Cardiac fibroblast (primary cell): ENCODE measurements around the gene ADAM22.

Source experiments
- DNase-seq, 2 donors: peaks; one replicate each; pipeline versions ENCODE4 v3.0.0 to v3.0.0-alpha.2; 2010; ENCODE audit warnings: low read depth in 2 of 2
- H3K4me3 ChIP-seq, 2 donors: replicated peaks in 1 of 2; 1 replicate in 1 of 2; 2 replicates in 1 of 2; pipeline ENCODE4 v1.5.1; 2011; ENCODE audit warnings: low read depth in 2 of 2, low read length in 2 of 2, mild to moderate bottlenecking in 2 of 2, moderate library complexity in 1 of 2
- TF ChIP-seq, protein P1 (sequence below): IDR thresholded peaks from one replicate; pipeline ENCODE4 v1.5.1; 2011; ENCODE audit warnings: low read depth, mild to moderate bottlenecking, low read length, inconsistent platforms

The ADAM22 gene

DNA sequence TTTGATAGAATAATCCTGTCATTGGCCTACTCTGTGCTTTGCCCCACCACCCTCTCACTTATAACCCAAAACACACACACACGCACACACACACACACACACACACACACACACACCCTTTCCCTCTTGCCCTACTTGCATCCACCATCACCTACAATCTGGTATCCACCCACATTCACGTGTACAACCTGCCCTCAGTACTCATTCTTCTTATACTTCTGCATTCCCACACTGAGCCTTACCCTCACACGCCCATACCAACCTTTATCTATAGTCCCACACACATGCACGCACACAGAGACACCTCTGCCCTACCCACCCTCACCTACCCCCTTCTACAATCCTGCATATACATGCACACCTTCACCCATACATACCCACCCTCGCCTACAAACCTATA is 296.6 kb downstream of the ADAM22 start:
- H3K4me3 ChIP-seq = no peak overlapping the region
- TF ChIP-seq, protein P1, sequence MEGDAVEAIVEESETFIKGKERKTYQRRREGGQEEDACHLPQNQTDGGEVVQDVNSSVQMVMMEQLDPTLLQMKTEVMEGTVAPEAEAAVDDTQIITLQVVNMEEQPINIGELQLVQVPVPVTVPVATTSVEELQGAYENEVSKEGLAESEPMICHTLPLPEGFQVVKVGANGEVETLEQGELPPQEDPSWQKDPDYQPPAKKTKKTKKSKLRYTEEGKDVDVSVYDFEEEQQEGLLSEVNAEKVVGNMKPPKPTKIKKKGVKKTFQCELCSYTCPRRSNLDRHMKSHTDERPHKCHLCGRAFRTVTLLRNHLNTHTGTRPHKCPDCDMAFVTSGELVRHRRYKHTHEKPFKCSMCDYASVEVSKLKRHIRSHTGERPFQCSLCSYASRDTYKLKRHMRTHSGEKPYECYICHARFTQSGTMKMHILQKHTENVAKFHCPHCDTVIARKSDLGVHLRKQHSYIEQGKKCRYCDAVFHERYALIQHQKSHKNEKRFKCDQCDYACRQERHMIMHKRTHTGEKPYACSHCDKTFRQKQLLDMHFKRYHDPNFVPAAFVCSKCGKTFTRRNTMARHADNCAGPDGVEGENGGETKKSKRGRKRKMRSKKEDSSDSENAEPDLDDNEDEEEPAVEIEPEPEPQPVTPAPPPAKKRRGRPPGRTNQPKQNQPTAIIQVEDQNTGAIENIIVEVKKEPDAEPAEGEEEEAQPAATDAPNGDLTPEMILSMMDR = no peak
- DNase-seq = no peak

DNA sequence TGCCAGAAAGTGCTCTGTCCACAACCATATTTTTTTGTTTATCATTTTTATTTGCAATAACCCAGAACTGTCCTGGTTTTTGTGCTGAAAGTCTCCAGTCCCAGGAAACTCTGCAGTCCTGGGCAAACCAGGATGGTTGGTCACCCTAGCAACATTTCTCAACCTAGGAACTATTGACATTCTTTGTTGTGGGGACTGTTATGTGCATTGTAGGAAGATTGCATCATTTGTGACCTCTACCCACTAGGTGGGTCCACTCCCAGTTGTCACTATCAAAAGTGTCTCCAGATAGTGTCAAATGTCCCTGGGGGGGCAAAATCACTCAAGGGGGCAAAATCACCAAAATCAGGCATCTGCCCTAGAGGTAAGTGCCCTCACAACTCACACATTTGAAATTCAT is 299.8 kb downstream of the ADAM22 start:
- no peak for DNase-seq
- TF ChIP-seq, protein P1 = no peak
- H3K4me3 ChIP-seq = no peak overlapping the region

DNA sequence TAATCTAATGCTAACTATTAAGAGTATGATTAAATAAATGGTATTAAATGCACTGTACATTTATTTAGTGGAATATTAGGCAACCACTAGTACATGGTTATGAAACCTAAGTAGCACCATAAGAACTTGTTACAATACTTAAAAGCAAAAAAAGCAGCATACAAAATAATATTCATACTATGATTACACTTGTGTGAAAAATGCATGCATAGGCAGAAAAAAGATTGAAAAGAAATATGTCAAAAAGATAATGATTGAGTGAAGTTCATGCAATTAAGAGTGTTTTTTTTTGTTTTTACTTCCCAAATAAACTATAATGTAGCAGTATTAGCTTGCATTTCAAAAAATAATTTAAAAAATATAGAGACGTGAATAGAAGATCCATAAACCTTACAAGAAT is 305.8 kb downstream of the ADAM22 start:
- H3K4me3 ChIP-seq = no peak overlapping the region
- DNase-seq = no peak
- TF ChIP-seq, protein P1 = no peak

DNA sequence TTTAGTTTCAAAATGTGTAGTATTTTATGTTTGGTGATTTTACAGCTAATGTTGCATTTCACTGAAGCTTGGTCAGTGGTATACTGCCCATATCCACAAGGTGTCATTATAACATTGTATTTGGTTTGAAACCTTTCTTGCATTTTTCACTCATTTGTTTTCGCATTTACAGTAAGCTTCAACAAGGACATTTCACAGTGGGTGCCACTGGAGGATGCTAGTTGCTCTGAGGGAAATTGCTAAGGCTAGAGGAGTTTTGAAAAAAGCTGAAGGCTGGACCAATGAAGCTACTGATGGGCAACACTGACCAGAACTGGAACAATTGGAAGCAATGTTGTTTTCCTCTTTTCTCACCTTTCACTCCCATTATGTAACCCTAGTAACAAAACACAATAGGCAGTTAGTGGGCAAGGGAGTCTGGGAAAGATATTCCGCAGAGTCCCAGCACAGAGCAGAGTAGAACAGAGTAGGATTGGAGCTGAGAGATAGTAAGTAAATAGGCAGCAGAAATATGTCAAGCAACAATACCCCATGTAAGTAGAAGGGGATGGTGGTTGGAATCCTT is 309.4 kb downstream of the ADAM22 start:
- H3K4me3 ChIP-seq = no peak overlapping the region
- DNase-seq = peak; percentile 69 to 84
- TF ChIP-seq, protein P1 = peak; percentile 68

DNA sequence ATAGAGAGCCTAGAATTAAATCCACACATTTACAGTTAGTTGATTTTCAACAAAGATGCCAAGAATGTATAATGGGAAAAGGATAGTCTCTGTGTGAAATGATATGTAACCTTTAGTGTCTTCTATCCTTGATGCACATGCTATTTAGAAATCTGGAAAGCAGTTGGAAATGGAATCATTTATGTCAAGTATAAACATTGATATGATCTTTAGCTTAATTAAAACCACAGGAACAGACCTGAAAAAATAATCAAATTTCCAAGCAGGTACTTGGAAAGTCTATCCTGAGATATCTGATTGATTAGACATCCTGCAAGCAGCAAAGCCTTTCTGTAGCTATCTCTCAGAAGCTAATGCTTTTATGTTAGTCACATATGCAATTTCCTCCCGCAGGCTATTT is 310.2 kb downstream of the ADAM22 start:
- no peak overlapping the region for H3K4me3 ChIP-seq
- DNase-seq = no peak
- TF ChIP-seq, protein P1 = no peak
